OCI-LY3 (cell line): Measurements from ENCODE around the gene ANO4.

Experiments
- H2AFZ ChIP-seq: fragments of 200-600, 300-600 bp; shearing (Covaris generic); 2 replicates; pipeline ENCODE4 v1.6.0; 2014; ENCODE audit warnings: antibody characterized with exemption, low read depth, low read length
- H3K27ac ChIP-seq: fragments of 200-600, 300-600 bp; sonication (generic); 2 replicates; pipeline ENCODE4 v1.5.1; 2014; ENCODE audit warnings: mild to moderate bottlenecking, low read length, moderate library complexity, mixed read lengths
- H3K27me3 ChIP-seq: fragments of 200-600, 300-600 bp; sonication (generic); 2 replicates; pipeline ENCODE4 v1.6.1; 2014; ENCODE audit warnings: low read depth, low read length, mixed read lengths
- H3K36me3 ChIP-seq: fragments of 200-600, 300-600 bp; sonication (generic); replicated peaks from 2 replicates; pipeline ENCODE3; 2014; ENCODE audit warnings: low read depth, low read length, mixed read lengths
- H3K4me1 ChIP-seq: fragments of 300-600, 200-600 bp; sonication (generic); 2 replicates; pipeline ENCODE4 v1.6.1; 2014; ENCODE audit warnings: low read length, mixed read lengths
- H3K4me2 ChIP-seq: fragments of 200-600, 300-600 bp; sonication (generic); 2 replicates; pipeline ENCODE4 v1.6.1; 2014; ENCODE audit warnings: low read length, mixed read lengths
- H3K4me3 ChIP-seq: fragments of 300-600, 200-600 bp; sonication (generic); 2 replicates; pipeline ENCODE4 v1.5.1; 2014; ENCODE audit warnings: antibody characterized with exemption, mild to moderate bottlenecking, low read length, moderate library complexity
- H3K79me2 ChIP-seq: fragments of 300-600, 200-600 bp; shearing (Covaris generic); 2 replicates; pipeline ENCODE4 v1.6.1; 2014; ENCODE audit warnings: mild to moderate bottlenecking, low read length, mixed read lengths
- H3K9ac ChIP-seq: fragments of 300-600, 200-600 bp; shearing (Covaris generic); 2 replicates; pipeline ENCODE4 v1.6.0; 2014; ENCODE audit warnings: mild to moderate bottlenecking, low read length, moderate library complexity
- H3K9me3 ChIP-seq: fragments of 200-600, 300-600 bp; shearing (Covaris generic); 2 replicates; pipeline ENCODE4 v1.6.1; 2014; ENCODE audit warnings: low read length, mixed read lengths; ENCODE audit not compliant: insufficient read depth
- H4K20me1 ChIP-seq: fragments of 200-600, 300-600 bp; sonication (generic); 2 replicates; pipeline ENCODE4 v1.6.1; 2016; ENCODE audit warnings: low read length, mixed read lengths; ENCODE audit not compliant: insufficient read depth
- EZH2phosphoT487 ChIP-seq: fragments of 200-600 bp; shearing (Covaris generic); IDR thresholded peaks from 2 replicates; pipeline ENCODE4 v1.6.1; 2018; ENCODE audit warnings: antibody characterized with exemption, mixed run types, low read depth
- TF ChIP-seq, protein P1 (sequence below): fragments of 200-600, 300-600 bp; sonication (generic); IDR thresholded peaks from 2 replicates; pipeline ENCODE4 v1.5.1; 2014; ENCODE audit warnings: antibody characterized with exemption, low read length, low read depth

ANO4 gene

GRCh38 chr12:100976735-100977134, 182.2 kb downstream of the ANO4 start:
- Histone ChIP-seq H3K9ac (no peak overlapping the region), H2AFZ (no peak overlapping the region), H3K27ac (no peak overlapping the region), H3K79me2 (no peaks in the 10 kb centered on the region), H3K27me3 (0 out of 2 replicates have a peak, but pooled peaks cover 2% of the 10 kb centered on the region), H3K9me3 (no peaks in the 10 kb centered on the region), H3K4me1 (no peaks in the 10 kb centered on the region), H3K4me2 (no peak overlapping the region), H4K20me1 (no peaks in the 10 kb centered on the region), H3K36me3 (no peaks in the 10 kb centered on the region), H3K4me3 (no peak overlapping the region)
- TF ChIP-seq EZH2phosphoT487: no peak
- TF ChIP-seq, protein P1, sequence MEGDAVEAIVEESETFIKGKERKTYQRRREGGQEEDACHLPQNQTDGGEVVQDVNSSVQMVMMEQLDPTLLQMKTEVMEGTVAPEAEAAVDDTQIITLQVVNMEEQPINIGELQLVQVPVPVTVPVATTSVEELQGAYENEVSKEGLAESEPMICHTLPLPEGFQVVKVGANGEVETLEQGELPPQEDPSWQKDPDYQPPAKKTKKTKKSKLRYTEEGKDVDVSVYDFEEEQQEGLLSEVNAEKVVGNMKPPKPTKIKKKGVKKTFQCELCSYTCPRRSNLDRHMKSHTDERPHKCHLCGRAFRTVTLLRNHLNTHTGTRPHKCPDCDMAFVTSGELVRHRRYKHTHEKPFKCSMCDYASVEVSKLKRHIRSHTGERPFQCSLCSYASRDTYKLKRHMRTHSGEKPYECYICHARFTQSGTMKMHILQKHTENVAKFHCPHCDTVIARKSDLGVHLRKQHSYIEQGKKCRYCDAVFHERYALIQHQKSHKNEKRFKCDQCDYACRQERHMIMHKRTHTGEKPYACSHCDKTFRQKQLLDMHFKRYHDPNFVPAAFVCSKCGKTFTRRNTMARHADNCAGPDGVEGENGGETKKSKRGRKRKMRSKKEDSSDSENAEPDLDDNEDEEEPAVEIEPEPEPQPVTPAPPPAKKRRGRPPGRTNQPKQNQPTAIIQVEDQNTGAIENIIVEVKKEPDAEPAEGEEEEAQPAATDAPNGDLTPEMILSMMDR: no peak

GRCh38 chr12:100980856-100981255, 186.3 kb downstream of the ANO4 start:
- no peaks in the 10 kb centered on the region for H4K20me1 ChIP-seq
- TF ChIP-seq EZH2phosphoT487: no peak
- TF ChIP-seq, protein P1: no peak
- no peaks in the 10 kb centered on the region for H3K79me2 ChIP-seq
- H3K27me3 ChIP-seq: peaks cover 21% of the 10 kb centered on the region; the same call in 1 of the 2 replicates
- no peak overlapping the region for H3K4me3 ChIP-seq
- no peak overlapping the region for H3K4me2 ChIP-seq
- no peaks in the 10 kb centered on the region for H3K36me3 ChIP-seq
- no peak overlapping the region for H3K27ac ChIP-seq
- no peaks in the 10 kb centered on the region for H3K4me1 ChIP-seq
- H3K9ac ChIP-seq: no peak overlapping the region
- H3K9me3 ChIP-seq: no peaks in the 10 kb centered on the region
- H2AFZ ChIP-seq: no peak overlapping the region

GRCh38 chr12:100982511-100983183, 188.1 kb downstream of the ANO4 start:
- H3K4me1 ChIP-seq: peaks cover 3% of the 10 kb centered on the region; the same call in 1 of the 2 replicates
- H2AFZ ChIP-seq: no peak overlapping the region
- no peak overlapping the region for H3K4me2 ChIP-seq
- no peak overlapping the region for H3K27ac ChIP-seq
- no peak overlapping the region for H3K9ac ChIP-seq
- H3K4me3 ChIP-seq: no peak overlapping the region
- no peak for TF ChIP-seq EZH2phosphoT487
- TF ChIP-seq, protein P1: no peak
- peaks cover 5% of the 10 kb centered on the region for H4K20me1 ChIP-seq
- no peaks in the 10 kb centered on the region for H3K9me3 ChIP-seq
- H3K79me2 ChIP-seq: no peaks in the 10 kb centered on the region
- H3K36me3 ChIP-seq: no peaks in the 10 kb centered on the region
- H3K27me3 ChIP-seq: peaks cover 28% of the 10 kb centered on the region; the same call in 1 of the 2 replicates

- Histone ChIP-seq H3K79me2 (no peaks in the 10 kb centered on the region), H4K20me1 (peaks cover 9% of the 10 kb centered on the region), H2AFZ (no peak overlapping the region), H3K4me2 (no peak overlapping the region), H3K36me3 (no peaks in the 10 kb centered on the region), H3K9me3 (no peaks in the 10 kb centered on the region), H3K27me3 (peaks cover 32% of the 10 kb centered on the region; the same call in 1 of the 2 replicates), H3K27ac (no peak overlapping the region), H3K9ac (no peak overlapping the region), H3K4me1 (peaks cover 17% of the 10 kb centered on the region), H3K4me3 (no peak overlapping the region)
- TF ChIP-seq, protein P1: no peak
Measured at GRCh38 chr12:100984796-100985195, 190.2 kb downstream of the ANO4 start.
